Adrenal gland (tissue), 5 donors: ENCODE results near the gene TET2.

Experiments used
- CTCF ChIP-seq, 6 experiments: fragments of 450-650 bp in 4 of 6; fragments of 200-600 bp in 2 of 6; sonication (generic) in 1 of 6; IDR thresholded peaks; 1 replicate in 5 of 6; 2 replicates in 1 of 6; pipeline versions ENCODE4 v1.5.1 to v1.8.0; 2016 to 2021; ENCODE audit warnings: antibody characterized with exemption in 6 of 6, mild to moderate bottlenecking in 2 of 6, moderate library complexity in 1 of 6
- POLR2A ChIP-seq, 2 donors: fragments of 450-650 bp; IDR thresholded peaks; one replicate each; pipeline ENCODE4 v1.6.1; 2017; ENCODE audit warnings: antibody characterized with exemption in 2 of 2, mild to moderate bottlenecking in 2 of 2, moderate library complexity in 1 of 2
- donor health status: DM: no; HTN: no; CAD: no.

- TF ChIP-seq CTCF (IDR thresholded peaks at IDR 0.05) (no peak), POLR2A (IDR thresholded peaks at IDR 0.05) (no peak)
Observed at GRCh38 chr4:105126311-105127169, 20.1 kb upstream of the TET2 start.
